Stimulated activated CD8-positive, alpha-beta memory T cell treated with anti-CD3 and anti-CD28 coated beads, Interleukin-15, amount 100 ng/mL, for 4 hours (primary cell): Measurements from ENCODE around the gene PCYT2.

Experiments used
- DNase-seq, 2 donors: peaks; one replicate each; pipeline ENCODE4 v3.0.0-alpha.2; 2020; ENCODE audit warnings: low read depth in 2 of 2

The PCYT2 gene

DNA sequence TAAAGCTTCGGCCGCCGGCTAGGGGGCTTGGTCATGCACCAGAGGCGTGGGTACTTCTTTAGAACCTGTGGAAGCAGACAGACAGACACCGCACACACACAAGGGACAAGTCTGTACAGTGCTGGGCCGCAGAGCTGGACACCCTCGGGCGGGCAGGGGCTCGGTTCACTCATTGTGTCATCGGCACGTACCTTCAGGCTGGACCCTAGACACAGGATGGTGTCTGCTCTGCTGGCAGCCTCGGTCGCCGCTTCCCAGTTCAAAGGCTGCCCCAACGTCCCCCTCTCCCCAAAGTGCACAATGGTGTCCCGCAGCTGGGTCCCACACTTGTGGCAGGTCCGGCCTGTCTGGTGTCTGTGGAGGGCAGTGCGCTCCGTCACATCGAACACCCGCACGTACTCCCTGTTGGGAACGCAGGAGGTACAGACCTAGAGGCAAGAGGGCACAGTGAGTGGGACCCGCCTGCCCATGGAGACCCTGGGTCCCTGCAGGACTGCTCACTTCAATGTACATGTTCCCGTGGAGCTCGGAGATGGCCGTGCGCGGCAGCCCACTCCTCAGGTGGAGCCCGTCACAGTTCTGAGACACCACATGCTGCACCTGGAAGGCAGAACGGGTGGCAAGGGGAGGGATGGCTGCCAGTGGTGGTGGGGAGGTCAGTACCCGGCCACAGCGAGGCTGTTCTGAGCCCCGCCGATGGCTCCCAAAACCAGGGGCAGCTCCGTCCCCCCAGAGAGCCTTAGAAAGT lies 3.1 kb upstream of the PCYT2 start:
- DNase-seq, result no peak

DNA sequence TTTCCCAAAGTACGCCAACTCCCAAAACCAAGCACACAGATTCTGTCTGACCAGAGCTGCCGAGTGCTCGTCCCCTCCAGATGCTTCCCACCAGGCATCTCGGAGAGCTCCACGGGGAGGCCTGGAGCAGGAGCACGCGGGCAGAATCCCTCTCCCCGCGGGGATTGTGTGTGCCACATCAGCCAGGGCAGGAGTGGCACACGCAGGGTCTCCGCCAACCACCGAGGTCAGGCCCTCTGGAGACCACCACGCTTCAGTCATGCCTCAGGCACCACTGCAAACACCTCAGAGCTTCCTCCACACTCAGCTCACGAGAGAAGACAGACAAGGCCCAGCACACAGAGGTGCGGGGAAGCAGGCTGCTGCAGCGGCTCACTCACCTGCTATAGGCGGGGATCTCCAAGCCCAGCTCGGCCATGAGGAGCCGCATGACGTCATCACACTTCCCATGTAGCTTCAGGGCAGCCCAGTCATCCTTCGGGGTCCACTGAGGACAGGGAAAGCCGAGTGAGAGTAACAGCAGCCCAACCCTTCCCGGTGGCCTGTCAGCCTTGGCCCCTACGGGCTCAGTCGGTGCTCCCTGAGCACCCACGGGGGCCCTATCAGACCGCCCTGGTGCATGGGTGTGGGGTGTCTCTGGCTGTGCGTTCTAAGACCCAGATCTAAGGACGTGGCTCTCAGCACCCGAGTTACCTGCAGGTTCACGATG lies 2.3 kb upstream of the PCYT2 start:
- DNase-seq, result no peak

DNA sequence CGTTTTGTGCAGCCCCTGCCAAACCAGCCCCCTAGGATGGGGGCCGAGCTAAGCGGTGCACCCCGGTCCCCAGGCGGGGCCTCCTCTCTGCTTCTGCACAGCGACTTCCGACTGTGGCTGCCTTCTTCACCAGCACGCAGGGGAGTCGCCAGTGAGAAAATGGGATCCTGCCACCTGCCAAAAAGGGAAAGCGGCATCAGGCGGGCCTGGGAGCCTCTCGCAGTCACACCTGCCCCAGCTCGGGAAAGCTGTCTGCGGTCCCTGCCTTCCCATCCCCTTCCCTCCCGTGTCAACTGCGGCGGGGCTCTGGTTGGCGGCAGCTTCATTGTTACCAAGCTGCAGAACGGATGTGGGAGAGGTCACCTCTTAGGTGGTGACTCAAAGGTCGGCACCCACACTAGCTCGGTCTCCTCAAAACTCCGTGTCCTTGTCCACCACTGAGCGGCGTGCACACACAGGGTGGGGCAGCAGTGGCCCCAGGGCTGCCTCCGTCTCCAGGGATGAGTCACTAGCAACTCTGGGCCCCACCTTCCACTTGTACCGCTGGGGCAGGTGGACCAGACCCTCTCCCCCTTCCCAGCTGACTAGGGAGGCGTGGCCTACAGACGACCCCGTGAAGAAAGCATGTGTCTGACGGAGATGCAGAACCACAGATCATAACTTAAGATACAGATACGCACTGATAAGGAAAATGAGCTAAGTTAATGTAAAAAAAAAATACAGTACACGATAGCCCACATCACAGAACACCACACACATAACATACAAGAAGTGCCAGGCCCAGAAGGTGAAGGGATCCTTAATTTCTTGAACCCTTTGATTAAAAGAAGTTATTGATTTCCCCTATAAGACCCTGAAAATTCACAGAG lies 1.5 kb upstream of the PCYT2 start:
- DNase-seq, result no peak

DNA sequence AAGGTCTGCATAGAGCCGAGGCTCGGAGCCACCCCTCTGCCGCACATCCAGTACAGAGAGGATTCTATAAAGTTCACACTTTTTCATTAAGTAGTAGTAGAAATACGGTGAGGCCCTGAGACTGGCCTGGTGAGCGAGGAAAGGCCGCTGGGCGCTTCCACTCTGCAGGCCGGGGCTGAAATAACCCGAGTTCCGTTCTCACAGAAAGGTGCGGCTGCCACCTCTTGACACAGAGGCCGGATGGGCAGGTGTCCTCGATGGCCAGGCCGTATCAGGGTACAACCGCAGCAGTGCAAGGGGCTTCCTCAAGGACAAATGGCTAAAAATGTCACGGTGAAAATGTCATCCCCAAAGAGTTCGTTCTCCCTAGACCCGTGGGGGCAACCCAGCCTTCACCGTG lies 770 bp upstream of the PCYT2 start:
- no peak for DNase-seq

DNA sequence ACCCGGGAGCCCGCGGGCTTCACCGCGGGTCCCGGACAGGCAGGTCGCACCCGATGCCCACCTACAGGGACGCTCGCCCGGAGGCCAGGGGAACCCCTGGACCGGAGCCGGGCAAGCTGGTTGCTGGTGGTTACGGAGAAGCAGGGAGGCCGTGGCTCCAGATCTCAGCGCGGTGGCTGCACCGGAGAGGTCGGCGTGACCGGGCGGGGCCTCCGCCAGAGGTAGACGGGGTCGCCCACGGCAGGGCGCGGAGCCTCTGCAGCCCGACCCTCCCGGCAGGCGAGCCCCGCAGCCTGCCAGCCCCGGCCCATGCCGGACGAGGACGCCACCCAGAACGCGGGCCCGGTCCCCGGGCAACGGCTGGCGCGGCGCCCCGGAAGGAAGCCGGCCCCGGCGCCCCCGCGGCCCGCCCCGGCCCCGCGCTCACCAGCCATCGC lies 341 bp downstream of the PCYT2 start:
- DNase-seq, result no peak

DNA sequence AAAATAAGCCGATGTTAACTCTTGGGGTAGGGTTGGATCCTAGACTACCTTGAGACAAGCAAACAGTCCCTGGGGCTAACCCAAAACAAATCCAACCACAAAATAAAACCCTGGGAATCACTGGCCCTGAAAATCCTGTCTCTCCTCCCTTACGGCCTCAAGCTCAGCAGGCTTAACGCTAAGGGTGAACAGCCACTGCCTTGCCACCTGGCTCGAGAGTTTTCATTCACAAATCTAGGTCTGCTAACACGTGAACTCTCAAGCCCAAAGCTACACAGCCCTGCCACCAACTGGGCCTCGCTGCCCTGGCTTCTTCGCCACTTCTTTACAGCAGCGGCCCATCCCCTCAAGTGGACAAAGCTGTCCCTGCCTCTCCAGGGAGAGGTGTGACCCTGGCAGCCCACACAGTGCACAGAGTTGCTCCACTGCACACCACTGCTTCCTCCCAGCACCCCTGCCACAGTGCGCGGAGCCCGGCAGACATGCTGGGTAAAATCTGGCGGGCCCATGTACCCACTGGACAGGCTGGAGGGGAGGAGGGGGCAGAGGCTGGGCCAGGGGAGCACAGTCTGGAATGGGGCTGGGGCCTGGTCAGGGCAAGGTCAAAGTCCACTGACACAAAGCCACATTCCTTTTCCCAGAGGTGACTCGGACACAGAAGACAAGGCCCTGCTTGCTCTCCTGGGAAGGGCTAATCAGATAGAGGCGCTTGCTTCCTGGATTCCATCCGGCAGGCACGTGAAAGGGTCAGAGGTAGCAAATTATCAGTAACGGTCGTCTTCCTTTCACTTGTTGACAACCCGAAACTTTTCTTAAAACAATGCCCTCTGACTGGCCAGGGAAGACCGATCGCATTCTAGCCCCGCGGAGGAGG lies 996 bp downstream of the PCYT2 start:
- DNase-seq, result no peak

DNA sequence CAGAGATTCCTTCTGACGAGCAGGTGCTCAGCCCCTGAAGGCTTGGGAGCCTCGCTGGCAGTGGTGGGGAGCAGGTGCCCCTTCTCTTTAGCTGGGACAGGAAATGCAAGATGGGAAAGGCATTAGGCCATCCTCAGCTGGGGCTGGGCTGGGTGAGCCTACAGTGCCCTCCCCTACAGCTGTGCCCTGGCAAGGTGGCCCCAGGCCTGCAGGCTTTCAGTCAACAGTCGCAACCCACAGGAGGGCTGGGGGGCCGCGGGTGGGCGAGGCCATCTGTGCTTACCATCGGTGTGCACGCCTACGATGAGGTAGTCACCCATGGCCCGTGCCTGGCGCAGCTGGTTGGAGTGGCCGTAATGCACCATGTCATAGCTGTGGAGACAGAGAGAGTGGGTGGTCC lies 2.0 kb downstream of the PCYT2 start:
- DNase-seq, result no peak

DNA sequence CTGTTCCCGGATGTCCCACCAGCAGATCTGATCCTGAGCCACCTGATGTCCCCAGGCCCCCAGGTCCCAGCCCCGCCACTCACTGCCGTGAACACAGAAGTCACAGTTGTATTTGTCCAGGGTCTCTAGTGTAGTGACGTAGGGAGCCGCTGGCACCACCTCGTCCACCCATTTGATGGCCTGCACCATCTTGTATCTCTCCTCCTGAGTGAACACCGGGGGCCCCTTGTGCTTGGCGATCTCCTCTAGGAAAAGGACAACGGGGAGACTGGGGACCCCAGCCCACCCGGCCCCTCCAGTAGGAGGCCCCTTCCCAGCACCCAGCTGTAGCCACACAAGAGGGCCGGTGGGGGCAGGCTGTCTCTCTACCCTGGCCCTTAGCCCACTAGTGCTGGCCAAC lies 2.4 kb downstream of the PCYT2 start:
- DNase-seq, result no peak

DNA sequence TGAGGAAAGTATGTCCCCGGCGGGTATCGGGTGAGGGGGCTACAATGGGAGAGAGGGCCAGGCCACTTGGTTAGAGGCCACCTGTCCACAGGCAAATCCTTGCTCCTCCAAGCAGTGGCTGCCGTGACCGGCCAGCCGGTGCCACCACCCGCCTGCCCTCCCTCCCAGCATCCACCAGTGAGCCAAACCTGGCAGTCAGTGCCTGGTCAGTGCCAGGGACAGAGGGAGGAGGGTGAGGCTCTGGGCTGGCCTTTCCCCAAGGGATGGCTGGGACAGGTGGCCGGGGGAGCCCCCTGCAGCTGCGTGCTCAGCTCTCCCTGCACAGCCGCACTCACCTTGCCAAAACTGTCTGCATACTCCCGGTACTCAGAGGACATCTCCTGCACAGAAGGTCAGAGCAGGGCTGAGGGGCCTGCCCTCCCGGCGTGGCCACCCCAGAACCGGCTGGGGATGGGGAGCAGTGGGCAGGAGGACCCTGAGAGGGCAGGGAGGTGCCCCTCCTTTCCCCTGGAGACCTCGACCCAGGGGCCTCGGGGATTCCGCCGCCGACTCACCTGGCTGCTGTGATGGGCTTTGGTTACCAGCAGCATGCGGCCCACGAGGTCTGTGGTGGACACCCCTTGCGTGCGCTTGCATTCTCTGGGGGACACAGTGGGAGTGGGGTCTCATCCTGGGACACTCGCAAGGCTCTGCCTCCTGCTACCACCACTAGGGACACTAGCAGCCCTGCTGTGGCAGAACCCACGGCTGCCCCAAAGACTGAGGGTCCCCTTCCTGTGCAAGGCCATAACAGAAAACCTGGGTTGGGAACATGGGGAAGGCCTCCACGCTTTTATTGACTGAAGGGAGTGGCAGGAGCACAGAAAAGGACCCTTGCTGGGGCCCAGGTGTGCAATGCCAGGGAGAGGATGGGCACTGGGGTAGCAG lies 3.7 kb downstream of the PCYT2 start:
- no peak for DNase-seq

DNA sequence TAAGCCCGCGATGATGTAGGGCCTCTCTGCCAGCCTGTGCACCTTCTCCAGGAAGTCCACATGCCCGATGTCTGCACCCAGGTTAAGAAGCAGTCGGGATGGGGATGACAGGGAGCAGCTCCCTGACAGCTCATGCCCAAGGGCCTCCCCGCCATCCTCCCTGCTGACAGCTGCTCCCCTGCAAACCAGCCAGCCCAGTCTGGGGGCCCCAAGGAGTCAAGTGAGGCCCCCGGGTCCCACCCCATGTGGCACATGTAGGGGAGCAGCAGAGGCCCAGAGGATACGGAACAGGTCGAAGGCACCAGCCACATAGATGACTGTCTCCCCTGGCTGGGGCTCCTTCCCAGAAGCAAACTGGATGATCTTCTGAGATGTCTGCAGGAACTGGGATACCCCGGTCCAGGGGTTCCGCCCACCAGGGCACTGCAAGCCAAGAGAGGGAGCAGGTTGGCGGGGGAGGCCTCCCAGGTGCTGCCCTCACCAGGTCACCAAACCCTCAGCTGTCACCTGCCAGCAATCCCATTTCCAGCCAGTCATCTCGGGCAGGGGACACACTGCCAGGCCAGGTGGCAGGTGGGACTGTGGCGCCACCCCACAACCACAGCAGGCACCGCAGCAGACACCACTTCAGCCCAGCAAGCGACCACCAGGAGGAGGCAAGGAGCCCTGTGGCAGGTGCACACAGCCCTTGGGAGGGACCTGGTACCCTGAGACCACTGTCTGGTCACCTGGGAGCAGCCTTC lies 4.6 kb downstream of the PCYT2 start:
- no peak for DNase-seq

DNA sequence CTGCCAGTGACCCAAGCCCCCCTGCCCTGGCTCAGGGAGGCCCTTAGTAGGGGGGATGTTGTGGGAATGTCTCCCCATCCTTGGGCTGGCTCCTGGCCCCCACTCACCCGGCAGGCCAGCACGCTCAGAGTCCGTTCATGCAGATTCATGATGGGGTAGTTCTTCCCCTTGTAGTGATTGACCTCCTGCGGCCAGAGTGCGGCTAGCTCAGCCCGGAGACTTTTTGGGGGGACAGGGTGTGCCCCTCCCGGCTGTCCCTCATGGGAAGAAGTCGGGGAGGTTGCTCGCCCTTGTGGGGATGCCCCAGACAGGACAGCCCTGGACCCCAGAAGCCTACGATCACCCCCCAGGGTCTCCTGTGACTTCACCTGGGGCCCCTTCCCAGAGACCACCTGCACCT lies 5.2 kb downstream of the PCYT2 start:
- DNase-seq, result no peak

DNA sequence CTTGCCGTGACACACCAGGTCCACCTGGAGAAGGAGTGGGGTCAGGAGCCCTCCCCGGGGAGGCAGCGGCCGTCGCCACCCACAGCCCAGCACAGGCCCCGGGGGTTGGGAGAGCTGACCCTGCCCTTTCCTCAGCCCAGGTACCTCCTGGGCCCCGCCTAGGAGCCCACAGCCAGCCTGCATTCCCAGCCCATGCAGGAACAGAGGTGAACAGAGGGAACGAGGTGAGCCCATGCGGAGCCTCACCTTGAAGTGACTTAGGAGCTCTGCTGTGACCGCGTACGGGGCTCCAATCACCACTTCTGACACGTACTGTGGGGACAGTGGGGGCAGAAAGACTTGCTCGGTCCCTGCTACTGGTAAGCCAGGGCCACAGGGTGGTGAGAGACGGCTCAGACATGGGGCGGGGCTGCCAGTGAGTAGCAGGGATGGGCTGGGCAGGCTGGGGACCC lies 5.7 kb downstream of the PCYT2 start:
- no peak for DNase-seq

DNA sequence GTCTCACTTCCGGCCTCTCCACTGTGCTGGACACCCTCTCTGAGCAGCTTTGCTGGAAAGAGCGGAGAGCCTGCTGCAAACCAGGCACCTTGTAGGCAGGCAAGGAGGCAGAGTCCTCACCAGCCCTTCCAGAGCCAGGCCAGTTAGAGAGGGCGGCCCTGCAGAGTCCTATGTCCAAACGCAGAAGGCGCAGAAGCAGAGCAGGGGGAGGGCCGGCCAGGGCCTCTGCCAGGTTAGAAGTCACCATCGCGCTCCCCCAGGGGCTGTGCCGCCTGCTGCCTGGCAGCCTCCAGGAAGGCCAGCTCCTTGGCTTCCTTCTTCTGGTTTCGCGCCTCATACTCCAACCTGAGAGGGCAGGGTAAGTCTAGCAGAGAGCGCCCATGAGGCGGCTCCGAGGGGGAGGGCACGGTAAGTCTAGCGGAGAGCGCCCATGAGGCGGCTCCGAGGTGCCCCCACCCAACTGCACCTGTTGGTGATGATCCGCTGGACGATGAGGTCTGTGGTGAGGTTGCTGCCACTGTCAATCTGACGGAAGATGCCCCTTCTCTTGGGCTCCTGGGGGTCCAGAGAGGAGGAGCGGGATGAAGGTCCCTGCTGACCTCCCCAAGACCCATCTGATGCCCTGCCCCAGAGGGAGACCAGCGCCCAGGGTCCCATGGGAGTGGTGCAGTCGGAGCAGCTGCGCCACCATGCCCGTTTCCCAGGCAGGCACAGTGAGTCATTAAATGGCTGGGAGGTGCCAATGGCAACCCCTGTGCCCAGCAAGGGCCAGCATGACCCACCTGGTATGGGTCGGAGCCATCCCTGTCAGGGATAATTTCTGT lies 6.4 kb downstream of the PCYT2 start:
- no peak for DNase-seq

DNA sequence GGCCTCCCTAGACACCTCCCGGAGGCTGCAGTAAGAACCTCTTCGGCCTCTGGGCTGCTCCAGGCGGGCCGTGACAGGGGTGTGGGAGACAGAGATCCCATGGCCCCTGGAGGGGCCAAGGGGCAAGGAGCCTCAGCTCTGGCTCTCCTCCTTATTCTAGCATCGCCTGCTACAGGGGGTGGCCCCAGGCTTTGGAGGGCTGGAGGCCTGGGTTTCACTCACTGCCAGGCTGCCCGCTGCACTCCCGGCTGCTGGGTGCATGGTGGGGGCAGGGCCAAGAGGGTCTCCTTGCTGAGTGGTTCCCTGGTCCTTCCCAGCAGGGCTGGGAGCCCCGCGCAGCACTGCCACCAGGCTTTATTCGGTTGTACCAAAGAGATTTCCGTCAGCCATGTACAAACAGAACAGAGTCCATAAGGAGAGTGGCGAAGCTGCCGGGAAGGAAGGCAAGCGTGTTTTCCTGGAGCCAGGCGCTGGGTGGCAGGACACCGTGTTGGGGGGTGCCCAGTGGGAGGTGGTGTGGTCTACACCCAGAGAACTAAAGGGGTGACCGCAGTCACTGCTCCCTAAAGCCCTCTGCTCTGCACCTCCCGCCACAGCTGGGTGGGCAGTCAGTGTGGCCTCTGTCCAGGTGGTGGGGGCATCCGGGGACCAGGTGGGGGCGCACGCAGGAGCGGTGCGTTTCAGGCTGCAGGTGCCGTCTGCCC lies 7.2 kb downstream of the PCYT2 start:
- DNase-seq, result no peak

DNA sequence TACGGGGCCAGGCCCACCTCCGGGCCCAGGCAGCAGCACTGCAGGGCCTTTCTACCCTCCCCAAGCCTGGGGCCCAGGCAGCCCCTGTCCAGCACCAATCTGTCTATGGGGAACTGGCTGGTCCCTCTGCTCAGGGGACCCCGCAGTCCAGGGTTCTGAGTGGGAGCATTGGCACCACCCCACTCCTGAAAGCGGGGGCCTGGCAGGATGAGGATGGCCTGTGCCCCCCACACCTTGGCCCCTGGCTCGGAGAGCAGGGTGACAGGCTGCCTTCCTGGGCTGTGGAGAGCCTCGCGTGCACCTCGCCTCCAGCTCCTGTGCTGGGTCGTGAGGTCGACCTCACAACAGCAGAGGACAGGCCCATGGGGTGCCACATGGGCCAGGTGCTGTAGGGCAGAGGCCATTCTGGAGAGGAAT lies 7.8 kb downstream of the PCYT2 start:
- DNase-seq, result no peak

DNA sequence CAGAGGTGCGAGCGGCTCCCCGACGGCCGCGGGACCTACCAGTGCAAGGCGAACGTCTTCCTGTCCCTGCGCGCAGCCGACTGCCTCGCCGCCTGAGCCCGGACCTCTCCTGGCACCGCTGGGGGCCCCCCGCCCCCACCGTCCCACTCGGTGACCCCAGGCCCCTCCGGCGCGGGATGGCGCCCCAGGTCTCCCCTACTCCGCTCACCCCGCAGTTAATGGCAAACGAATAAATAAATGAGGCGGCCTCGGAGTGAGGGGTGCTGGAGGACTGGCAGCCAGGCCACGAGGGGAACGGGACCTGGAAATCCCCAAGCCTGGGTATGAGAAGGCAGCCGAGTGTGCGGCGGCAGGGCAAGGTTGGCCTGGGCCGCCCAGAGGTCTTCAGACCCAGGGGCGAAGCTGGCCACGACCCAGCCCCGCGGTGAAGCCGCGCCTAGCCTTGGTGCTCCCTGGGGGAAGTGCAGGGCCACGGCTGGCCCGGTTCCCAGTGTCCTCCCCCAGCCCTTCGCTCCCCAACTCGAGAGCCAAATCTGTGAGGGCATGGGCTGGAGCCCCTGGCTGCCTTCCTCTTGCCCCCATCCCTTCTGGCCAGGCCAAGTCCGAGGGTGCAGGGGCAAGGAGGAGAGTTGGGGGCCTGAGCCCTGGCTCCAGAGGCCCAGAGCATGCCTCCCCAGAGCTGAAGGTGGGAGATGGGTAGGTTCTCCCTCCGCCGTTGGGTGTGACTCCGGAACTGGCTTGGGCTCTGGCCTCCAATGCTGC lies 8.4 kb downstream of the PCYT2 start:
- no peak for DNase-seq

DNA sequence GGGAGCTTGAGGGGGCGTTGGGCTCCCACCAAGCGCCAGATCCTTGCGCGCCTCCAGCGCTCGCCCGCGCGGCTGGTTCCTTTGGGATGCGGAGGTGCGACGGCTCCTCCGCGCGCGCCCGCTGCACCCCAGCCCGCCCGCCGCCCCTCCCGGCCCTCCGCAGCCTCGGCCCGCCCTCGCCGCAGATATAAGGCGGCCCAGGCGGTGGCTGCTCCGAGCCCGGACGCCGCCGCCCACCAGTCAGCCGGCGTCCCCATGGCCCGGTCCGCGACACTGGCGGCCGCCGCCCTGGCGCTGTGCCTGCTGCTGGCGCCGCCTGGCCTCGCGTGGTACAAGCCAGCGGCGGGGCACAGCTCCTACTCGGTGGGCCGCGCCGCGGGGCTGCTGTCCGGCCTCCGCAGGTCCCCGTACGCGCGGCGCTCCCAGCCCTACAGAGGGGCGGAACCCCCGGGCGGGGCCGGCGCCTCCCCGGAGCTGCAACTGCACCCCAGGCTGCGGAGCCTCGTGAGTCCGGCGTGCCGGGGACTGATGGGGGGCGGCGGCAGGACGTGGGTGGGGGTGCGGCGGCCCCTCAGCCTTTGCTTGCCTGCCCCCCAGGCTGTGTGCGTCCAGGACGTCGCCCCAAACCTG lies 9.1 kb downstream of the PCYT2 start, which contains the start of gene NPB:
Gene NPB (plus strand): TSS at position 216 of the 630 bp plus-strand sequence. CDS start 40 bp downstream, at position 256.
- DNase-seq, result no peak
